Measurements from ENCODE around the gene CCL17. TPM values are rescaled to one million over a fixed set of nuclear protein-coding genes. Genes with fewer than 3 reads are reported as not detected.
"Not testable (repeated sequence)": the region's sequence is repeated elsewhere in the genome, so short reads cannot be mapped to it uniquely, and the experiment has no call there.

The CCL17 gene
- total RNA-seq, 2 donors from 2014 or later = not detected

- 82% methylated on average over 5 of the region's 5 CpGs for WGBS
- H3K36me3 ChIP-seq = peaks cover 6 to 14% of the 10 kb centered on the region in 2 donors
- intact Hi-C loops (cut with DNase I) = no loop called here
Observed at GRCh38 chr16:57430955-57431354, 26.4 kb downstream of the CCL17 start.

GRCh38 chr16:57432505-57432904 lies 27.9 kb downstream of the CCL17 start:
- no peak for DNase-seq (ENCODE audit: low spot score)
- 90% methylated on average over 2 of the region's 2 CpGs for WGBS
- Histone ChIP-seq H3K27ac (no peak overlapping the region), H3K36me3 (peaks cover 12 to 14% of the 10 kb centered on the region in 2 donors), H3K27me3 (replicated peaks; ENCODE audit: insufficient read depth) (no peaks in the 10 kb centered on the region), H3K4me3 (no peak overlapping the region), H3K4me1 (replicated peaks) (no peaks in the 10 kb centered on the region), H3K9me3 (no peaks in the 10 kb centered on the region)
- TF ChIP-seq POLR2A (IDR thresholded peaks at IDR 0.05) (no peak), CTCF (IDR thresholded peaks at IDR 0.05) (no peak), POLR2AphosphoS5 (IDR thresholded peaks at IDR 0.05) (no peak)
- intact Hi-C loops (cut with DNase I) = no loop called here

More at GRCh38 chr16:57430955-57431354, 26.4 kb downstream of the CCL17 start:
- no peak overlapping the region for H3K4me3 ChIP-seq
- H3K27me3 ChIP-seq (replicated peaks; ENCODE audit: insufficient read depth) = no peaks in the 10 kb centered on the region
- H3K9me3 ChIP-seq = no peaks in the 10 kb centered on the region
- H3K4me1 ChIP-seq (replicated peaks) = no peaks in the 10 kb centered on the region
- no peak overlapping the region for H3K27ac ChIP-seq
- TF ChIP-seq POLR2A (IDR thresholded peaks at IDR 0.05) (no peak), POLR2AphosphoS5 (IDR thresholded peaks at IDR 0.05) (no peak), CTCF (IDR thresholded peaks at IDR 0.05) (no peak)
- DNase-seq (ENCODE audit: low spot score) = no peak

GRCh38 chr16:57432989-57433388 lies 28.4 kb downstream of the CCL17 start:
- H3K9me3 ChIP-seq = no peaks in the 10 kb centered on the region
- H3K4me3 ChIP-seq = no peak overlapping the region
- intact Hi-C loops (cut with DNase I) = no loop called here
- TF ChIP-seq CTCF (IDR thresholded peaks at IDR 0.05) (no peak), POLR2A (IDR thresholded peaks at IDR 0.05) (no peak), POLR2AphosphoS5 (IDR thresholded peaks at IDR 0.05) (no peak)
- H3K4me1 ChIP-seq (replicated peaks) = no peaks in the 10 kb centered on the region
- H3K27ac ChIP-seq = no peak overlapping the region
- H3K36me3 ChIP-seq = peaks cover 12 to 14% of the 10 kb centered on the region in 2 donors
- no peaks in the 10 kb centered on the region for H3K27me3 ChIP-seq (replicated peaks; ENCODE audit: insufficient read depth)
- 94% methylated on average over 3 of the region's 3 CpGs for WGBS
- DNase-seq (ENCODE audit: low spot score) = no peak

- no peak overlapping the region for H3K4me3 ChIP-seq
- H3K27me3 ChIP-seq (replicated peaks; ENCODE audit: insufficient read depth) = no peaks in the 10 kb centered on the region
- H3K4me1 ChIP-seq (replicated peaks) = no peaks in the 10 kb centered on the region
- no peaks in the 10 kb centered on the region for H3K9me3 ChIP-seq
- H3K36me3 ChIP-seq = peaks cover 12 to 14% of the 10 kb centered on the region in 2 donors
- TF ChIP-seq POLR2A (IDR thresholded peaks at IDR 0.05) (no peak), POLR2AphosphoS5 (IDR thresholded peaks at IDR 0.05) (no peak), CTCF (IDR thresholded peaks at IDR 0.05) (no peak)
- WGBS = 83% methylated on average over 2 of the region's 2 CpGs
- no peak for DNase-seq (ENCODE audit: low spot score)
- no peak overlapping the region for H3K27ac ChIP-seq
- intact Hi-C loops (cut with DNase I) = no loop called here
Observed at GRCh38 chr16:57434003-57434402, 29.4 kb downstream of the CCL17 start.

- DNase-seq (ENCODE audit: low spot score) = no peak
- Histone ChIP-seq H3K4me1 (replicated peaks) (no peaks in the 10 kb centered on the region), H3K27me3 (replicated peaks; ENCODE audit: insufficient read depth) (no peaks in the 10 kb centered on the region), H3K4me3 (no peak overlapping the region), H3K27ac (no peak overlapping the region), H3K36me3 (peaks cover 9 to 14% of the 10 kb centered on the region in 2 donors), H3K9me3 (no peaks in the 10 kb centered on the region)
- WGBS = 72% methylated on average over 1 of the region's 1 CpG
- TF ChIP-seq POLR2AphosphoS5 (IDR thresholded peaks at IDR 0.05) = no peak
- no peak for TF ChIP-seq POLR2A (IDR thresholded peaks at IDR 0.05)
- intact Hi-C loops (cut with DNase I) = no loop called here
Observed at GRCh38 chr16:57435838-57436237, 31.3 kb downstream of the CCL17 start.

- intact Hi-C loops (cut with DNase I); H3K27me3 ChIP-seq (replicated peaks; ENCODE audit: insufficient read depth); H3K4me1 ChIP-seq (replicated peaks); H3K9me3 ChIP-seq; H3K4me3 ChIP-seq; DNase-seq (ENCODE audit: low spot score); H3K27ac ChIP-seq; H3K36me3 ChIP-seq: not testable (repeated sequence)
- WGBS = 96% methylated on average over 8 of the region's 8 CpGs
Observed at GRCh38 chr16:57439947-57440346, 35.4 kb downstream of the CCL17 start.

- intact Hi-C loops (cut with DNase I); H3K27me3 ChIP-seq (replicated peaks; ENCODE audit: insufficient read depth); H3K27ac ChIP-seq; DNase-seq (ENCODE audit: low spot score); H3K4me3 ChIP-seq; H3K4me1 ChIP-seq (replicated peaks); H3K9me3 ChIP-seq; H3K36me3 ChIP-seq: not testable (repeated sequence)
- WGBS = 96% methylated on average over 8 of the region's 8 CpGs
Observed at GRCh38 chr16:57440551-57440950, 36.0 kb downstream of the CCL17 start.

Data from prostate gland (tissue), 2 donors.